ENCODE results near the gene ZNRF4. TPM values are rescaled to one million over a fixed set of nuclear protein-coding genes. Genes with fewer than 3 reads are reported as not detected.

The ZNRF4 gene
- total RNA-seq, 2 donors from 2014 or later, result not detected

- Histone ChIP-seq H3K4me3 (ENCODE audit: low read length) (no peak overlapping the region), H3K9me3 (ENCODE audit: control insufficient read depth, low read length) (no peaks in the 10 kb centered on the region), H3K27me3 (ENCODE audit: control insufficient read depth, insufficient read depth, low read length, poor library complexity, severe bottlenecking) (no peaks in the 10 kb centered on the region), H3K27ac (ENCODE audit: low read depth, low read length) (no peak overlapping the region), H3K4me1 (ENCODE audit: control insufficient read depth, insufficient read depth, low read length) (no peaks in the 10 kb centered on the region), H3K9ac (ENCODE audit: extremely low read depth, low read length, poor library complexity, severe bottlenecking) (no peak overlapping the region), H3K36me3 (ENCODE audit: control insufficient read depth, insufficient read depth, low read length) (no peaks in the 10 kb centered on the region)
- no peak for DNase-seq
- Mint-ChIP-seq H3K4me3 (no peak overlapping the region), H3K9me3 (peaks cover 2% of the 10 kb centered on the region), H3K27me3 (ENCODE audit: insufficient read depth) (peaks cover 66% of the 10 kb centered on the region), H3K4me1 (peaks cover 5% of the 10 kb centered on the region), H3K36me3 (ENCODE audit: low read depth) (no peaks in the 10 kb centered on the region), H3K27ac (no peak overlapping the region)
- TF ChIP-seq CTCF (conservative IDR thresholded peaks at IDR 0.05), result no peak
Observed at GRCh38 chr19:5439452-5439851, 15.8 kb upstream of the ZNRF4 start.

DNA sequence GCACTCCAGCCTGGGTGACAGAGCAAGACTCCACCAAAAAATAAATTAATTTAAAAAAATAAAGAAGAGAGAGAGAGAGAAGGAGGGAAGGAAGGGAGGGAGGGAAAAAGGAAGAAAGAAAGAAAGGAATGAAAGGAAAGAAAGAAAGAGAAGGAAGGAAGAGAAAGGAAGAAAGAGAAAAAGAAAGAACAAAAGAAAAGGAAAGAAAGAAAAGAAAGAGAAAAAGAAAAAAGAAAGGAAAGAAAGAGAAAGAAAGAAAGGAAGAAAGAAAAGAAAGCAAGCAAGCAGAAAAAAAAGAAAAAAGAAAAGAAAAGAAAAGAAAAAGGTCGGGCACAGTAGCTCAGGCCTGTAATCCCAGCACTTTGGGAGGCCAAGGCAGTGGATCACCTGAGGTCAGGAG, 14.9 kb upstream of the ZNRF4 start:
- DNase-seq, result no peak
- no peak overlapping the region for H3K27ac Mint-ChIP-seq
- H3K27me3 Mint-ChIP-seq (ENCODE audit: insufficient read depth), result peaks cover 58% of the 10 kb centered on the region
- Histone ChIP-seq H3K4me3 (ENCODE audit: low read length) (no peak overlapping the region), H3K9ac (ENCODE audit: extremely low read depth, low read length, poor library complexity, severe bottlenecking) (no peak overlapping the region), H3K36me3 (ENCODE audit: control insufficient read depth, insufficient read depth, low read length) (no peaks in the 10 kb centered on the region), H3K9me3 (ENCODE audit: control insufficient read depth, low read length) (no peaks in the 10 kb centered on the region), H3K27me3 (ENCODE audit: control insufficient read depth, insufficient read depth, low read length, poor library complexity, severe bottlenecking) (no peaks in the 10 kb centered on the region), H3K27ac (ENCODE audit: low read depth, low read length) (no peak overlapping the region), H3K4me1 (ENCODE audit: control insufficient read depth, insufficient read depth, low read length) (no peaks in the 10 kb centered on the region)
- H3K9me3 Mint-ChIP-seq, result no peaks in the 10 kb centered on the region
- H3K4me3 Mint-ChIP-seq, result no peak overlapping the region
- no peaks in the 10 kb centered on the region for H3K36me3 Mint-ChIP-seq (ENCODE audit: low read depth)
- no peak for TF ChIP-seq CTCF (conservative IDR thresholded peaks at IDR 0.05)
- WGBS, 2 experiments (ENCODE audit: insufficient coverage in 1 of 2, insufficient read length in 1 of 2), result 58% methylated on average over 1 of the region's 1 CpG; no CpG with 5 or more reads in 1 of the 2 experiments
- peaks cover 4% of the 10 kb centered on the region for H3K4me1 Mint-ChIP-seq

DNA sequence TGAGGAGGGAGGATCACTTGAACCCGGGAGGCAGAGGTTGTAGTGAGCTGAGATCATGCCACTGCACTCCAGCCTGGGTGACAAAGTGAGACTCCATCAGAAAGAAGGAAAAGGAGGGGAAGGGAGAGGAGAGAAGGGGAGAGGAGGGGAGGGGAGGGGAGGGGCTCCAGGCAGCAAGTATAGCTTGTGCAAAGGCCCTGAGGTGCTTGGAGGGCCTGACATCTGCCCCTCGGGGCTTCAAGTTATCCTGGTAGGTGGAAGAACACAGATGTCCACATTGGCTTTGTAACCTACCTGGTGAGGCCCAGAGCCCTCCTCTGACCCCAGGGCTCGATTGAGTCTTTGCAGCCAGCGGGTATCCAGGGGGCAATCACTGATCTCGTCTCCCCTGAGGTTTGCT, 11.5 kb upstream of the ZNRF4 start:
- no peak overlapping the region for H3K27ac ChIP-seq (ENCODE audit: low read depth, low read length)
- Mint-ChIP-seq H3K27me3 (ENCODE audit: insufficient read depth) (peaks cover 51% of the 10 kb centered on the region), H3K4me3 (no peak overlapping the region), H3K27ac (no peak overlapping the region), H3K36me3 (ENCODE audit: low read depth) (no peaks in the 10 kb centered on the region), H3K4me1 (no peaks in the 10 kb centered on the region), H3K9me3 (no peaks in the 10 kb centered on the region)
- 95 to 100% methylated on average over 2 to 5 of the region's 5 CpGs for WGBS, 2 experiments (ENCODE audit: insufficient coverage in 1 of 2, insufficient read length in 1 of 2)
- H3K4me1 ChIP-seq (ENCODE audit: control insufficient read depth, insufficient read depth, low read length), result no peaks in the 10 kb centered on the region
- H3K4me3 ChIP-seq (ENCODE audit: low read length), result no peak overlapping the region
- no peaks in the 10 kb centered on the region for H3K9me3 ChIP-seq (ENCODE audit: control insufficient read depth, low read length)
- no peak for TF ChIP-seq CTCF (conservative IDR thresholded peaks at IDR 0.05)
- no peak overlapping the region for H3K9ac ChIP-seq (ENCODE audit: extremely low read depth, low read length, poor library complexity, severe bottlenecking)
- DNase-seq, result no peak
- H3K36me3 ChIP-seq (ENCODE audit: control insufficient read depth, insufficient read depth, low read length), result no peaks in the 10 kb centered on the region
- no peaks in the 10 kb centered on the region for H3K27me3 ChIP-seq (ENCODE audit: control insufficient read depth, insufficient read depth, low read length, poor library complexity, severe bottlenecking)
